Endometrial microvascular endothelial cells (primary cell): Measurements from ENCODE around the gene PNPLA7. TPM values are rescaled to one million over a fixed set of nuclear protein-coding genes. Genes with fewer than 3 reads are reported as not detected.
"Not testable (repeated sequence)": the region's sequence is repeated elsewhere in the genome, so short reads cannot be mapped to it uniquely, and the experiment has no call there.

Source experiments
- in situ Hi-C: cut with HindIII; loops from 2 replicates; pipeline ENCODE4 v1.10.0; 2017; ENCODE audit warnings: low sequenced_read_pairs, low pct_unique_long_range_greater_than_20kb; ENCODE audit errors: inconsistent ontology term
- total RNA-seq: library from RNA; depleted of rRNA; stranded (reverse); fragments of >200 nt; gene quantifications from one replicate; pipeline ENCODE4 v1.2.3, GENCODE V29; 2015; ENCODE audit errors: inconsistent ontology term

Gene PNPLA7
- total RNA-seq, 1 donor from 2014 or later = under 0.01 TPM

DNA sequence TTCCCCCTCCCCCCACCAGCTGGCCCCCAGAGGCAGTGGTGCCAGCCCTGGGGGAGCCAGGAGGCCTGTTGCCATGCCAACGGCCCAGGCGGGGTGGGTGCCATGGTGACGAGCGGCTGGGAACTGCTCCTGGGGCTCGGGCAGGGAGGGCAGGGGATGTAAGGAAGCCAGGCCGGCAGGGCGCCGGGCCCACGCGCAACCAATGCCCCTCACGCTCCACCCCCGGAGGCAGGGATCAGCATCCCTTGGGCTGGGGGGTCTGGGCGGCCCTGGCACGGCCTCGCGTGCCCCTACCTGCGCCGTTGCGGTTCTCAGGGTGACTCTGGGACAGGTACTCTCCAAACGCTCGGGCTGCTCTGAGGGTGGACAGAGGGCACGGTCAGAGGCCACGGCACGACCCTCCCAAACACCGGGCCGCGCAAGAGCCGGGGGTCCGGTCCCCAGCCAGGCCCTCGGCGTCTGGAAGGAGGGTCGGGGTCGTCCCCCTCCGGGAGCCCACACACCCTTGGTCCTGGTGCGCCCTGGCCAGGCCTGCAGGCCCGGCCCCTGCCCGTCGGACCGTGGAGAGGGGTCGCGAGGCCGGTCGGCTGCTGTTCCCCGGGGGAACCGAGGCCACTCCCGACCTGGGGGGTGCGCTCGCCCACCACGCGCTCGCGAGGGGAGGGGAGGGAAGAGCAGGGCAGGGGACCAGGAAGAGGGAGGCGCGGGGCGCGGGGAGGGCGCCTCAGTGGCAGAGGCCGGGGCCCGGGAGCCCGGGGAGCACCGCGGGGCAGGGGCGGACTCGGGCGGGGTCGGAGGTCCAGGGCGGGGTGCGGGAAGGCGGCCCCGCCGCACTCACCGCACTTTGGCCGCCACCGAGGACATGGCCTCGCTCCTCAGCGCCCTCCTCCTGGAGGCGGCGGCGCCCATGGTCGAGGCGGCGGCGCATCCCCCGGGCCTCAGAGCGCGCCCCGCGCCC is 91.7 kb downstream of the PNPLA7 start:
- in situ Hi-C loops = no loop called here

DNA sequence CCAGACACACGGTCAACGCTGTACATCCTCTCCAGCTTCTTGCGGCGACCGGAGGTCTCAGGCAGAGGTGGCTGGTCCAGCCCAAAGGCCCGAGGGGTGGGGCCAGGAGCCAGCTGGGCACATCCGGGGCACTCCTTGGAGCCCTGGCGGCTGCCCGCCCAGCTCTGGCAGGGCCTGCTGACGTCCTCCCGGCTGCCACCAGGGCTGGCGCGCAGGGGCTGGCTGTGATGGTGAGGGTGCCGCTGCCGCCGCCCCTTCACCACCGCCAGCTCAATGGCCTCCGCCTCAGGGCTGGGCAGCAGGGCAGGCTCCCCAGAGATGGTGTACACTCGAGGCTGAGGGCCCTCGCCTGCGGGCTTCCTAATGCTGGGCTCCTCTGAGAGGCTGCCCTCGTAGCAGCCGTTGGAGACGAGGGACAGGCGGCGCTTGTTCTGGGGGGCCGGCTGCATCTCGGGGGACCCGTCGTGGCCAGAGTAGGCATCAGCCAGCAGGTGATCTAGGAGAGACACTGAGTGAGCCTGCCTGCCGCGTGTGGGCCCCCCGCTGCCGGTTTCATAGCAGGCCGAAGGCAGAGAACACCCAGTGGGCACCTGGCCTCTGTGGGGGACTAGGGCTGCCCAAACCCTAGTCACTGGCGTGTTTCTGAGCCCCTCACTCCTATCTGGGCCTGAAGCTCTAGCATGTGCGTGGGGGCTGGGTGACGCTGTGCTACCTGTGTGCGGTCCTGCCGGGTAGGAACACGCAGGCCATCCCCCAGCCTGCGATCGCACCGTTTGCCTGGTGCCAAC is 92.6 kb downstream of the PNPLA7 start:
- in situ Hi-C loops = no loop called here

DNA sequence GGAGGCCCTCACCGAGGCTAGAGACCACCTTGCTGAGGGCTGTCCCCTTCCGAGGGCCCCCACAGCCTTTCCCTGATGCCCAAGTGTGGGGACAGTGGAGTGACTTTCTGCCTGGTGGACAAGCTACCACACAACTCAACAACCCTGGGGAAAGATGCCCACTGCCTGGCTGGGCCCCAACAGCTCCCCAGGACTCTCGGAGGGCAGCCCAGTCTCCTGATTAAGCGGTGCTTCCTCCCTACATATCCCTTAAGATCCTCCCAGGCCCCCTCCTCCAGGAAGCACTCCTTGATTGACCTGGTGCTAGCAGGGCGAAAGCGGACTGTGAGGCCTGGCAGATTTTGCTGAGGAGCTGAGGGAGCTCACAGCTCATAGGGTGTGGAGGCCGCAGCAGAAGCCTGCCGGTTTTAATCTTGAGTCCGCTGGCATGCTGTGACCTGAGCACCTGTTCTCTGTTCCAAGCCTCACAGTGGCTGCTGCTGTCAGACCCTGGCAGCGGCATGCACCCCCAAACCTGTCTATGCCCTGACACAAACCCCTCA is 93.3 kb downstream of the PNPLA7 start:
- in situ Hi-C loops = no loop called here

DNA sequence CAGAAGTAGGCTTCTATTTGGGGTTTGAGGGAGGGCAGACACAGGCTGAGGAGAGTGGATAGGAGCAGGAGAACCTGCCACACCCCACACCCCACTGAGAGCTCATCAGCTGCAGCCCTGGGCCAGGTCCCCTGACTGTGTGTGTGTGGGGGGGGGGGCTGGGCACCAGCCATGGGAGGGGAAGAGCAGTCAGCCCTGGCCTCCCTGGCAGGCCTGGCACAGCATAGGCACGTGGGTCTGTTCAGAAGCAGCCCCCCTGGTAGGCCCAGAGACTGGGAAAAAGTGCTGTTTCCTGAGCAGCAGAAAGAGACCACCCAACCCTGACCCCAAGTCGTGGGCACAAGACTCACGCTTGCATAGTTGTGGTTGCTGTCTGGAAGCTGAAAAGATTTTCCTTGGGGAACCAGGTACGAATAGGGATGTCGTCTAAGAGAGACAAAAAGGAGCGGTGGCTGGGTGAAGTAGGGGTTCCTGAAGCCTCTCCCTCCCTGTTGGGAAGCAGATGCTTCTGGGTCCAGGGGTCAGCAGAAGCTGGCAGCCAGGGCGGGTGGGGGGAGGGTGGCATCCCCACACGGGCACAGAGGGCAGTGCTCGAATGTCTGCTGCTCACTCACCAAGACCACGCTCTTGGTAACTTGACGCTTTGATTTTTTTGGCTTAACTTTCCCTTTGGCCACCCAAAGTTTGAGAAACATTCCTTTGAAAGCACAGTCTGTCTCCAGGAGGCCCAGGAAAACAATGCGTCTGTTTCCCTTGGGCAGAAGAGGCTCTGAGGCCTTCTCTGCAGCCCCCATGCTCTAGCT is 93.9 kb downstream of the PNPLA7 start:
- in situ Hi-C loops = no loop called here

DNA sequence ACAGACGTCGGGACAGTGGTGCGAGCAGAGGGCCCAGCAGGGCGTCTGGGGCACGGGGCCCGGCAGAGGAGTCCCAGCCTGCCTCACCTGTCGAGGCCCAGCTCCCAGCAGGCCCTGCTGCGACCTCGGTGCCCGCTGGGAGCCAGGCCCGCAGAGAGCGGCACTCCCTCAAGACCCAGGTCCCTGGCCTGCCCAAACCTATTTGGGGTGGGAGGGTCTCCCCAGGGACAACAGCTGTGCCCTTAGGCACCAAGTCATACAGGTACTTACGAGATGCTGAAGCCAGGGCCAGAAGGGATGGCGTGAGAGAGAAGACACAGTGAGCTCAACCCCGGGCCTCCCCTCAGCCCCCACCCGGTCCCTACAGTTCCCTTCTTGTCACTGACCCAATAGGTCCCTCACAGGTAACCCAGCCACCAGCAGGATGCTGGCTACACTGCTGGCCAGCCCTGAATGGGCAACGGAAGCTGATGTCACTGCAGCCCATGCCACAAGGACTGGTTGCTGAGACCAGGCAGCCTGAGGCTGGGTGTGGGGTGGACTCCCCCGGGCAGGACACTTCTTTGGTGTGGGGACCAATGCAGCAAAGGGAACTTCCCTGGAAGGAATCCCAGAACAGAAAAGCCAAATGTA is 94.7 kb downstream of the PNPLA7 start:
- in situ Hi-C loops = no loop called here

DNA sequence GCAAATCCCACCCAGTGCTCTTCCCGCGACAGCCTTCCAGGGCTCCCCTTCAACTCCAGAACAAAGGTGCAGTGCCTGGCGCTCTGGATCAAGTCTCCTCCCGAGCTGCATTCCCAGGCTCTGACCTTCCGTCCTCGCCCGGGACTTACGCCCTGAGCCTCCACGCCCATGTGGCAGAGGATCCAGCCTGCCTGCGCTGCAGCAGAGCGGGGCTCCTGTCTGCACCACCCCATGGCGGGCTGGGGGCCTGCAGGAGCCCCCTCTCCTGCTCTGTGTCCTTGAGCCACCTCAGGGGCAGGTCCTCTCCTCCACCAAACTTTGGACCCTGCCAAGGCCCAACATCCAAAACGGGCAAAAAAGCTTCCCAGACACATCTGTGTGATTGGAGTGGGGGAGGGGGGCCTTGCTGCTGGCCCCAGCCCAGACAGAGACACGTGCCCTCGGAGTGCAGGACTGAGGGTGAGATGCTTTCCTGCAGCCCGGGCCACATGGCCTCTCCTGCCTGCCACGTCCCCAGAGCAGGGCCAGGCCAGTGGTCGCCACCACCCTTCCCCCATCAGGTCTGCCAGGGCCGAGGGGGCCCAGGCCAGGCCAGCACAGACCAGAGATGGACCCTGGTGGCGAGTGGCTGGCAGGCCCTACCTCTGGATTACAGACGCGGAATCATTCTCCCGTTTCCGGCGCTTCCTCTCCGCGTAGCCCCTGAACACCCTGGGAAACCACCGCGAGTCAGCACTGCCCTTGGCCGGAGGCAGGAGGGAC is 95.4 kb downstream of the PNPLA7 start:
- in situ Hi-C loops = no loop called here

DNA sequence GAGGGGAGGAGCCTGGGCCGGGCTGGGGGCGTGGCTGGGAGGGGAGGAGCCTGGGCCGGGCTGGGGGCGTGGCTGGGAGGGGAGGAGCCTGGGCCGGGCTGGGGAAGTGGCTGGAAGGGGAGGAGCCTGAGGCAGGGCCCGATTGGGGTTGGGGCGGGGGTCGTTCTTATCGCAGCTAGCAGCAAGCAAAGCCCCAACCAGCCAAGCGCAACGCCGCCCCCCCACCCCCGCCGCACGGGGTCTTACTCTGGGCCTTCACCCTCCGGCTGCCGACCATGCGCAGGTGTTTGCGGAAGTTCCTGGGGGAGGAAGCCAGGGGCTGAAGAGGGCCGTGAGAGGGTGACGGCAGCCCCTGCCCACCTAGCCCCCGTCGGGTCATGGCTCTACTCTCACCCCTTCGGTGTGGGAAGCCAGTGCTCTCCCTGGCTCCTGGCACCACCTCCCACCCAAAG is 96.0 kb downstream of the PNPLA7 start:
- in situ Hi-C loops = no loop called here

DNA sequence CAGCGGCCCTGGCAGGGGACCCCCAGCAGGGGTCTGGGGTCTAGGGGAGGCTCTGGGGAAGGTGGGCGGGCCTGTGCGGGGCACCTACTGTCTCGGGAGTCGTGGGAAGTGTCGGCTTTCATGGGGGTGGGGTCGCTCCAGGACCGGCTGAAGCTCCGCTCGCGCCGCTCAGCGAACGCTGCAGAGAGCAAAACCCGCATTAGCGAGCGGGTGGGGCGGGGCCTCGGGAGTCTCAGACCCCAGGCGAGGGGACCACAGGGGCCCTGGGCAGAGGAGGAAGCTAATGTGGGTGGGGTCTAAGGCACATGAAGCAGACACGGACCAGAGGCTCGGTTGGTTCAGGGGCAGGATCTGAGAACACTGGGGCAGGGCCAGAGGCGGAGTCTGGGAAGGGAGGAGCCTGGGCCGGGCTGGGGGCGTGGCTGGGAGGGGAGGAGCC is 96.5 kb downstream of the PNPLA7 start:
- in situ Hi-C loops = no loop called here

DNA sequence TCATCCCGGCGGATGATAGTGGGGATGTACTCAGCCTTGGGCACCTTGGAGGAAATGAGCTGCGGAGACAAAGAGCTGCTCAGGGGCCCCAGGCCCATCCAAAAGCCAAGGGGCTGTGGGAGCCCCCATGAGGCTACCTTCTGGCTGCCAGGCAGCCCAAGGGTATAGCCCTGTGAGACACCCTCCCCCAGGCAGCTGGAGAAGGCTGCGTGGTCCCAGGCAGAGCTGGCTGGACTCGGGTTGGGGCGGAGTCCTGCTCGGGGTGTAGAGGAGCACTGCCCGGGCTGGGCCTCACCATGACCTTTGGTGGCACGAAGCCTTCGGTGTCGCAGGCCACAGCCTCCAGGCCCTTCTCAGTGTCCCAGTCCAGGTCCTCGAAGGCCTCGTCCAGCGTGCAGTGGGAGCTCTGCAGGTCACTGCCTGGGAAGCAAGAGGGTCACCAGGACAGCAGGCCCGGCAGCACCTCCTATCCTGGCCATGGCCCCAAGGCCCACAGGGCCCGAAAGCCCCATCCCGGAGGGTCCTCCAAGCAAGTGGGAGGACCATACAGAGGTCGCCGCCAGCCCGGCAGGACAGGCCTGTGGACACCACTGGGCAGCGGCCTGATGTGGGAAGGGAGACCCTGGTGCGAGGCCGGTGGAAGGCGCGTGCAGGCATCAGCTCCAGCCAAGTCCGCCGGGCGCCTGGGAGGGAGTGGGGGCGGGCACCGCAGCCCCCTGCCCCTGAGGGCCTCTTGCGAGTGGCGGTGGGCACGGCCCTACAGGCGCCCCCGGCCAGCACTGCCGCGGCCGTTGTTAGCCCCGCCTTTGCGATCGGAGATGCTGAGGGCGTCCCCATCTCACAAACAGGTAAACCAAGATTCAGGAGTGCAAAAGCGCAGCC is 97.2 kb downstream of the PNPLA7 start:
- in situ Hi-C loops = no loop called here

DNA sequence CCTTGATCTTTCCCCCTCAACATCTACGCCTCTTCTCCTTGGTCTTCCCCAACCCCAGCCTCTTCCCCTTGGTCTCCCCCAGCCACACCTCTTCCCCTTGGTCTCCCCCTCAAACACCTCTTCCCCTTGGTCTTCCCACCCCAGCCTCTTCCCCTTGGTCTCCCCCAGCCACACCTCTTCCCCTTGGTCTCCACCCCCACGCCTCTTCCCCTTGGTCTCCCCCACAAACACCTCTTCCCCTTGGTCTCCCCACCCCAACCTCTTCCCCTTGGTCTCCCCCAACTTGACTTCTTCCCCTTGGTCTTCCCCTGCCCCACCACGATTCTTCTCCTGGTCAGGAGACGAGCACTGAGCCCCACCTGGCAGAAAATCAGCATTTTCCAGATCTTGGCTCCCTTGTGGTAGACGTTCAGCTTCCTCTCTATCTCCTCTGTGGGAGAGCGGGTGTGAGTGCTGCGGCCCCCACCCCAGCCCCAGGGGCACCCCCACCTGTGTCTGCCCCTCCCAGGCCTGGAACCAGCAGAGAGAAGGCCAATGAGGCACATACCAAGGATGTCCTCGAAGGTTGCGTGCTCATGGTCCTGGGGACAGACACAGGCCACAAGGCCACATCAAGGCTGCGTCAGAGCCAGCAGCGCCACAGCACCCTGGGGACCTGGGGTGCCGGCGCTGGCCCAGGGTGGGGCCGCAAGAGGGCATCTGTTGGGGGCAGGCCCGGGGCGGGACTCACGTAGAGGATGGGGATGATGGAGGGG is 98.0 kb downstream of the PNPLA7 start:
- in situ Hi-C loops = no loop called here

DNA sequence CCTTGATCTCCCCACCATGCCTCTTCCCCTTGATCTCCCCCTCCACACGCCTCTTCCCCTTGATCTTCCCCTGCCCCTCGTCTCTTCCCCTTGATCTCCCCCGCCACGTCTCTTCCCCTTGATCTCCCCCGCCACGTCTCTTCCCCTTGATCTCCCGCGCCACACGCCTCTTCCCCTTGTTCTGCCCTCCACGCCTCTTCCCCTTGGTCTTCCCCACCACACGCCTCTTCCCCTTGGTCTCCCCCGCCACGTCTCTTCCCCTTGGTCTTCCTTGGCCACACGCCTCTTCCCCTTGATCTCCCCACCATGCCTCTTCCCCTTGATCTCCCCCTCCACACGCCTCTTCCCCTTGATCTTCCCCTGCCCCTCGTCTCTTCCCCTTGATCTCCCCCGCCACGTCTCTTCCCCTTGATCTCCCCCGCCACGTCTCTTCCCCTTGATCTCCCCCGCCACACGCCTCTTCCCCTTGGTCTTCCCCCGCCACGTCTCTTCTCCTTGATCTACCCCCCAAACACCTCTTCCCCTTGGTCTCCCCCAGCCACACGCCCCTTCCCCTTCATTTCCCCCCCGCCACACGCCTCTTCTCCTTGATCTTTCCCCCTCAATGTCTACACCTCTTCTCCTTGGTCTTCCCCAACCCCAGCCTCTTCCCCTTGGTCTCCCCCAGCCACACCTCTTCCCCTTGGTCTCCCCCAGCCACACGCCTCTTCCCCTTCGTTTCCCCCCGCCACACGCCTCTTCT is 98.8 kb downstream of the PNPLA7 start:
- in situ Hi-C loops = not testable (repeated sequence)

DNA sequence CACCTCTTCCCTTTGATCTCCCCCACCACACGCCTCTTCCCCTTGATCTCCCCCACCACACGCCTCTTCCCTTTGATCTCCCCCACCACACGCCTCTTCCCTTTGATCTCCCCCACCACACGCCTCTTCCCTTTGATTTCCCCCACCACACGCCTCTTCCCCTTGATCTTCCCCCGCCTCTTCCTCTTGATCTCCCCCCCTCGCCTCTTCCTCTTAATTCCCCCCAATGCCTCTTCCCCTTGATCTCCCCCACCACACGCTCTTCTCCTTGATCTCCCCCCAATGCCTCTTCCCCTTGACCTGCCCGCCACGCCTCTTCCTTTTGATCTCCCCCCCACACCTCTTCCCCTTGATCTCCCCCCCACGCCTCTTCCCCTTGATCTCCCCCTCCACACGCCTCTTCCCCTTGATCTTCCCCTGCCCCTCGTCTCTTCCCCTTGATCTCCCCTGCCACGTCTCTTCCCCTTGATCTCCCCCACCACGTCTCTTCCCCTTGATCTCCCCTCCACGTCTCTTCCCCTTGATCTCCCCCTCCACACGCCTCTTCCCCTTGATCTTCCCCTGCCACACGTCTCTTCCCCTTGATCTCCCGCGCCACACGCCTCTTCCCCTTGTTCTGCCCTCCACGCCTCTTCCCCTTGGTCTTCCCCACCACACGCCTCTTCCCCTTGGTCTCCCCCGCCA is 99.5 kb downstream of the PNPLA7 start:
- in situ Hi-C loops = not testable (repeated sequence)

DNA sequence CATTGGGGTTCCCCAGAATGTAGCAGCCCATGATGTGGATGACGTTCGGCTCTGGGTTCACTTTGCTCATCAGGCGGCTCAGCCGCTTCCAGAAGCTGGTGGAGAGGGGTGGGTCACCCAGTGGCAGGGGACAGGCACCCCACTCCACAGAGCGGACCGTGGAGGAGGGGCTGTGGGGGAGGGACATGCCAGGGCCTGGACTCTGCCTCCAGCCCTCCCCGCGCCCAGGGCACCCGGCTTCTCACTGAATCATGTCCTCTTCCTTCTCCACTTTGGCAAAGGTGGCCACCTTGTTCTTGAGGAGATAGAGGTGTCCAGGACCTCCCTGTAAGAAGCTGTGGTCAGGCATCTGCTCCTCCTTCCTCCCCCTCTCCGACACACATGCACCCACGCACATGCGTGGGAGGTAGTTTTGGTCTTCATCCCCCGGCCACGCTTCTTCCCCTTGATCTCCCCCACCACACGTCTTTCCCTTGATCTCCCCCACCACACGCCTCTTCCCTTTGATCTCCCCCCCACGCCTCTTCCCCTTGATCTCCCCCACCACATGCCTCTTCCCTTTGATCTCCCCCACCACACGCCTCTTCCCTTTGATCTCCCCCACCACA is 100.2 kb downstream of the PNPLA7 start:
- in situ Hi-C loops = no loop called here

DNA sequence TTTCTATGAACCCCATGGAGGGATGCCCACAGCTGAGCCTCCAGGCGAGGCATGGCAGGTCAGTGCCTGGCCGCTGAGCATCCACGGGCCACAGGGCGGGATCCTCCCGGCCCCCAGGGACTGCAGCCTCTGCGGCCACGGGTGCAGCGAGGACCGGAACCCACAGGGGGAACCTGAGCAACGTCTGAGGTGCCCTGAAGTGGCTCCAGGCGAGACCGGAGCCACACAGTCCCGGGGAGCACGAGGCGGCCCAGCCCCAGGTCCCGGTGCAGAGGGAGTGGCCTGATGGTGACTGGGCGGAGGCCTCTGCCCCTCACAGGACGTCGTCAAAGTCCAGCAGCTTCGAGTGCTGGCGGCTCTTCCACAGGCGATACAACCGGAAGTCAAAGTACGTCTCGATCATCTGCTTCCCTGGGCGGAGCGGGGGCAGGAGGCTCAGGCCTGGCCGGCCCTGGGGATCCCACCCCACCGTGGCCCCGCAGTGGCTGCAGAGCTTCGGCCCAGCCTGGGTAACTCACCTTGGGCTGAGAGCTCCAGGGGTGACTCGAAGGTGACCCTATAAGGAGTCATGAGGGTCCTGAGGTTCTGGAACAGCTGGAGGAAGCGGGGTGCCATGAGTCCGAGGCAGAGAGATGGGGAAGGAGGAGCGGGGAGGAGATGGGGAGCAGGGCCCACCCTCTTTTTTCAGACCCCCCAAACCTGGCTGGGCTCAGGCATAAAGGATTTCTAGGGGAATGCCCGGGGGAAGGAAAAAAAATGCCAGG is 100.9 kb downstream of the PNPLA7 start:
- in situ Hi-C loops = no loop called here
